ENCODE measurements around the gene KCNH1.

Gene KCNH1

GRCh38 chr1:210790196-210790595 is 343.8 kb downstream of the KCNH1 start:
- TF ChIP-seq CTCF (IDR thresholded peaks at IDR 0.05; ENCODE audit: low read depth, low read length) = no peak
- no peak for DNase-seq (ENCODE audit: extremely low read depth, low read depth)

- no peak for DNase-seq (ENCODE audit: extremely low read depth, low read depth)
- no peak for TF ChIP-seq CTCF (IDR thresholded peaks at IDR 0.05; ENCODE audit: low read depth, low read length)
These were observed 346.1 kb downstream of the KCNH1 start for GRCh38 chr1:210787800-210788199.

GRCh38 chr1:210786546-210786945 is 347.4 kb downstream of the KCNH1 start:
- no peak for DNase-seq (ENCODE audit: extremely low read depth, low read depth)
- TF ChIP-seq CTCF (IDR thresholded peaks at IDR 0.05; ENCODE audit: low read depth, low read length) = no peak

- no peak for TF ChIP-seq CTCF (IDR thresholded peaks at IDR 0.05; ENCODE audit: low read depth, low read length)
- no peak for DNase-seq (ENCODE audit: extremely low read depth, low read depth)
These were observed 350.0 kb downstream of the KCNH1 start for GRCh38 chr1:210783925-210784324.

- no peak for DNase-seq (ENCODE audit: extremely low read depth, low read depth)
- no peak for TF ChIP-seq CTCF (IDR thresholded peaks at IDR 0.05; ENCODE audit: low read depth, low read length)
These were observed 352.3 kb downstream of the KCNH1 start for GRCh38 chr1:210781652-210782051.

- DNase-seq (ENCODE audit: extremely low read depth, low read depth) = no peak
- no peak for TF ChIP-seq CTCF (IDR thresholded peaks at IDR 0.05; ENCODE audit: low read depth, low read length)
These were observed 354.7 kb downstream of the KCNH1 start for GRCh38 chr1:210779269-210779668.

- DNase-seq (ENCODE audit: extremely low read depth, low read depth) = no peak
- no peak for TF ChIP-seq CTCF (IDR thresholded peaks at IDR 0.05; ENCODE audit: low read depth, low read length)
These were observed 356.0 kb downstream of the KCNH1 start for GRCh38 chr1:210777914-210778313.

Data from AG09319 (cell line).